Ecto neural progenitor cell (in vitro differentiated cells): Measurements from ENCODE around the gene ST8SIA5.

Experiments used
- DNase-seq: peaks from one replicate; pipeline ENCODE4 v3.0.0-alpha.2; 2018; ENCODE audit warnings: low spot score

ST8SIA5 gene

DNA sequence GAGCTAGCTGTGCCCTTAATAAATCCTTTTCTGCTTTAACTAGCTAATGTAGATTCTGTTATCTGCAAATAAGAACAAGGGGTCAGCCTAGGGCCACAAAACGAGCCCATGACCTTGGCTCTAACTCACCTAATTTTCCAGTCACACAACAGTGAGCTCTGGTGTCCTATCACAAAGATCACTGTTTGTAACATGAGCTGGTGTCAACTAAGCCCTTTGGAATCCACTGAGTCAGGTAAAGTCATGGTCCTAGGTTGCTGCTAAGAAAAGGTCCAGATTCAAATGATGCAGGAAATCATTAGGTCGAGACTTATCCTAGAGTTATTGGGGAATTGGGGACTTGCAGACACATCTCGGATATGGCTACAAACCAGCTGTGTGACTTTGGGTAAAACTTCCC, 49.9 kb downstream of the ST8SIA5 start:
- DNase-seq = no peak

DNA sequence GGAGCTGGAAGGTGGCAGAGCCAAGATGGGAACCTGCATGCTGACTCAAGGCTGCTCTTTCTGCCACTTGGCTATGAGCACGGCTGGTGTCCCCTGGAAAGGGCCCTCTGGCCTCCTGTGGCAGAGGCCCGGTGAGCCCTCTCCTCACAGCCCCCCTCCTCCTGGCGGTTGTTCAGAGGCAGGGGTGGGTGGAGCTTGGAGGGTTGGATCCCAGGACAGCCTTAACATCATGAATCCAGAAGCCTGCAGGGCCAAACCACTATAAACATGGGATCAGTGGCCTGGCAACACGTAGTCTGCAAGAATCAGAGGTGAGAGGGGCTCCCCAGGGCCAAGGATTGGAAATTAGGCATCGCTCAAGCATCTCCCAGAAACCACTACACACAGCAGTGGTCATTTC, 51.3 kb downstream of the ST8SIA5 start:
- DNase-seq = peak; percentile 63

DNA sequence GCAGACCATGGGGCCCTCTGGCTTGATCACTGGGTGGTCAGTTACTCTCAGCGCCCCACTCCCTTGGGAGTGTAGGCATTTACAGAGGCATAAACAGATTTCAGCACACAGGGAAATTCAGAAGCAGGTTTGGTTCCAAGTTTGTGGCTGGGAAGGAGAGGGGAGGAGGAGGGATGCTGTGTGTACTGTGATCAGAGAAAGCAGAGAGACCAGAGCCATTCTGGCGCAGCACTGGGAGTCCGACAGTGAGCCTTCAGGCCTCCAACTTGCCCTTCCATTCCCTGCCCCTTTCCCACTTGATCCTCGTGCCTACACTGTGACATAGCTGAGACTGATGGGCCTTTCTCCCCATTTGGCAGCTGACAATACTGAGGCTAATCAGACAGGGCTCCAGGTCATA, 52.0 kb downstream of the ST8SIA5 start:
- DNase-seq = no peak

DNA sequence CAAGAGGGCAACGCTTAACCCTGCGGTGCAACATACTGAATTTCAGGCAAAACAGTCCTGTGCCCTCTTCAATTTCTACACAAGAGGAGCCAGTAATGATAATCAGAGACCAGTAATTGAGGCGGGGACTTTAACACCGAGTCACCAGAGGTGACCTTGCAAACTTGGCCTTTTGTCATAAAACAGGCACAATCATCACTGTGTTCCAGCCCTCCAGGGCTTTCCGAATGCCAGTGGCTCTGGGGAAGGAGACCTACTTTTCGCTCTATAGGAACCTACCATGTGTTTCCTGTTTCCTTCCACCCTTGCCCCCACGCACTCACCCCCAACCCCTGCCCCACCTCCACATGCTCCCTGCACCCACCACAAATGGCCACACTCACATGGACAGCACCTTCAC, 52.7 kb downstream of the ST8SIA5 start:
- no peak for DNase-seq

DNA sequence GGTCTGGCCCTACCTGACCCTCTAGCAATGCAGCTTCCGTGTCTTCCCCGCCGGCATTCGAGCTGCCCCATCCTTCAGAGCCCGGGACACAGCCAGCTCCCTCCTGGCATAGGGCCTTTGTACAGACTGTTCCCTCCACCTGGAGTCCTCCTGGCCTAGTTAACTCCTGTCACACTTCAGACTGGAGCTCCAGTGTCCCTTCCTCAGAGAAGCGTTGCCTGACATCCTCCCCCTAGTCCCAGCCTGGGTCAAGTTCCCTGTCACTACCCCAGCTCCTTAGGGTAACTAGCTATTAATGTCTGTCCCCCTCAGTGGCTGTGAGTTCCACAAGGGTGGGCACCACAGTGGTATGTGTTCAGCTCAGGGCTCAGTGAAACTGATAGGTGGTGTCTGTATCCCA, 54.4 kb downstream of the ST8SIA5 start:
- DNase-seq = no peak

DNA sequence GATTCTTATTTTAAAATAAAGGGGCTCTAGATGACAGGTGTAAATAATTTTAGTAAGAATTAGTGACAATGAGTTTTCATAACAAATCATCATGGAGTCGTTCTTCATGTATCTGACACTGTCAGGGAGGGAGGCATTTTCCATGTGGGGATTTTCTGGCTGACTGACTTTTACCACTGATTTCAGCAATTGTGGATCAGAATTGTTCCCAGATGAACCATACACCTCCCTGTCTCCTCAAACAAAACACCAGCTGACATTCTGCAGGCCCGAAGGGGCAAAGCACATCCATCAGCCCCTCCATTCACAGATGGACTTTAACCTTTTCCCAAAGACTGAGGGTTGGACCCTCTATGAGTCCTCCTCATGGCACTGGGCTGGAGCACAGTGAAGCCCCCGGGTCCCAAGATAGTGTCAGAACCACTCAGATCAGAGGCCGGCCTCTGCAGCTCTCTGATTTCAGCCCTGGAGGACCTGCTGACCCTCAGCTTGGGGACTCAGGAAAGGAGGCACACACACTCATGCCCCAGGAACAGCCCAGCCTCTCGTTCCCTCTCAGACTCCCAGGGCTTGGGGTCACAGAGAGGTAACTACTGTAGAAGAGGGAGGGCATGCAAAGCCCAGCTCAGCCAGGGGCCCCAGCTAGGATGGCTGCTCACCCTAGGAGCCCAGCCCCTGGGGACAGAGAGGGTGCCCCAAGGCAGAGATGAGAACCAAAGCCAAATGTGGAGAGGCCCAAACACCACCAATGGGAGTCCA, 56.6 kb downstream of the ST8SIA5 start:
- no peak for DNase-seq

DNA sequence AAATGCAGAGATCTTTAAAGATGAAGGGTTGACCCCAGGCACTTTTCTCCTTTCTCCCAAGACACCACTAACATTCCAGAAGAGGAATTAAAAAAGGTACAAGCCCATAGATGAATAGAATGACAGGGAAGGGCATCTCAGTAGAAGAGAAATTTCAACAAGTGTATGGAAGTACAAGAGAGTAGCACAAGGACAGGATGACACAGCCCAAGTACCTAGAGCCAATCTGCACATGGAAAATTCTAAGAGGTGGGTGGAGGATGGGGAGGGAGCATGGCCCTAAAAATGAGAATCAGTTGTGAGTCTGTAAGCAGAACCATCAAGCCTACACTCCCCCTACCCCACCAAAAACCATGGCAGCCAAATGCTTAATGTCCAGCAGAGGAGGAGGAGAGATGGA, 60.2 kb downstream of the ST8SIA5 start:
- no peak for DNase-seq

DNA sequence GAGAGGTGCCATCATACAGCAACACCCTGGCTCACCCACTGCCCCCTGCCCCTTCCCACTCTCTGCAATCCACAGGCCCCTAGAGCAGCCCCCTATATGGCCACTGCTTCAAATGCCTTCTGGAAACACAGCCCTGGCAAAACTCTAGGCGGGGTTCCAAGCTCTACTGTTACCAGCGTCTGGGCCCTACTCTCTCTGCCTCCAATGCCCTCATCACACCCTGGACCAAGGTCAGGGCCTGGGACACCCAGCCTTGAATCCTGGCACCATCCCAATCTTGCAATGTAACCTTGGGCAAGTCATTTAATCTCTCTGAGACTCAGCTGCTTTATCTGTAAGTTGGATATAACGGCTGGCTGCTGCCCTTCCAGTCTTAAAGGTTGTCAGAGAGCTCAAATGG, 60.6 kb downstream of the ST8SIA5 start:
- DNase-seq = no peak

DNA sequence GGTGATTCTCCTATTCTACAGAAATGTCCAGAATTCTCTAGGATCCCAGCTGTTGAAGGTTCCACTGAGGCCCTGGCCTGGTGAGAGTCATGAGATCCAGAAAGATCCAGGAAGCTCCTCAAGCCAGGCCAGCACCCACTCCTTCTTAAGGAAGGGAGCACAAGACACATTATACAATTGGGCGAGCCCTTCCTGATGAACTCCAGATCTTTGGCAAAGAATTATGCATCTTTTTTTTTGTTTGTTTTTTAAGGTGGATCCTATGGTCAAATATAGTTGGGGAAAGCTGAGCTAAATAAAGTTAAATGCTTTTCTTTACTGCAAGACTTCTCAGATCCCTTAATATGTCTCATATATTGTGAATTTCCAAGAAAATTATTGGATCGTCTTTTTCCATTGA, 62.9 kb downstream of the ST8SIA5 start:
- no peak for DNase-seq

DNA sequence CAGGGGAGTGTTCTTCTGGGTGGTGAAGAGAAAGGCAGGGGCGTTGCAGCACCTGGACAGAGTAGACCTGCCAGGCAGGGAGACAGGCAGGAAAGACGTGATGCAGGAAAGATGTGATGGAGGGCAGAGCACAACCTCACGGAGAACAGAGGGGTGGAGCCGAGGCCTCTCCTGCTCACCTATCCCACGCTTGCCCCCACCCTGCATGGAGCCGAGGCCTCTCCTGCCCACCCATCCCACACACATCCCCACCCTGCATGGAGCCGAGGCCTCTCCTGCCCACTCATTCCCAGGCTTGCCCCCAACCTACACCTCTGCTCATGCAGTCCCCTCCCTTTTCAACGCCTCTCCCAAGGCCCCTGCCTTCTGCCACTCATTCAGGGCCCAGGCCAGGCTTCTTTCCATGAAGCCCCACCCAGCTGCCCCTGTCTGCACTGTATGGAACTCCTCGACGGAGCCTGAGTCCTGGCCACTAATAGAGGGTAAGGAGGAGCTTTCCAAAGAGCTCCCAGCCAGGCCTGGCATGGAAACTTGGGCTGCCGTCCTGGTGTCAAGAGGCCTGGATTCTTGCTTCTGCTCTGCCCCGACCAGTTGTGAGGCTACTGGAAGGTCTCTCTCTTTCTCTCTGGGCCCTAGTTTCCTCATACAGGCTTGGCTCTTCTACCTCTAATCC, 67.9 kb downstream of the ST8SIA5 start:
- no peak for DNase-seq

DNA sequence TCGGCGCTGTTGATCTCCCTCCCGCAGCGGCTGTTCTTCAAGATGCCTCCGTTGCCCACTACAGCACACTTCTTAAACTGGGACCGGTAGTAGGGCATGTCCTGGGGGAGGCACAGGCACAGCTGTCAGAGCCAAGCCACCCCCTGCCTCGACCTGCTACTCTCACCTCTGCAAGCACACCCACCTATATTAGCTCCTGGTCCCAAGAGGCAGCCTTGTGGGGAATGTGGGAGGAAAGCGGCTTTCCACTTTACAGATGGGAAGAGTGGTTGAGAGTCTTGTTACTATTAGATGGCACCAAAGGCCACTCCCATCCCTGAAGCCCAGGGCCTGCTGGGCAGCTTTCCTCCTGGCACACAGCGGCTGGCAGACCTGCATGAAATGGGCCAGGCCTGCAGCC, 70.7 kb downstream of the ST8SIA5 start:
- no peak for DNase-seq

DNA sequence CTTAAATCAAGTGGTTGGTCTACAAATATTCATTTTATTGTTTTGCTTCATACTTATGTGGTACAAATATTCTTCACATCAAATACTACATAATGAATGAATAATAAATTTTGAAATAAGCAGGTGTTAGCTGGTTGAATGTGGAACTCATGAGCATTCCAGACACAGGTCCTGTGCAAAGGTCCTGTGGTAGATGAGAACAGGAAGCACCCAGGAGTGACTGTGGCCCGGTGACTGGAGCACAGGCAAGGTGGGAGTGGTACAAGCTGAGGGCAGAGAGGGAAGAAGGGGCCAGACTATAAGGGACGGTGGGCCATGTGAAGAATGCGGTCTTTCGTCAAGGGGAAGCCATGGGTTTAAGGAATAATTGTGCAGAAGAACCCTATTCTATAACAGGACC, 73.6 kb downstream of the ST8SIA5 start:
- DNase-seq = no peak

DNA sequence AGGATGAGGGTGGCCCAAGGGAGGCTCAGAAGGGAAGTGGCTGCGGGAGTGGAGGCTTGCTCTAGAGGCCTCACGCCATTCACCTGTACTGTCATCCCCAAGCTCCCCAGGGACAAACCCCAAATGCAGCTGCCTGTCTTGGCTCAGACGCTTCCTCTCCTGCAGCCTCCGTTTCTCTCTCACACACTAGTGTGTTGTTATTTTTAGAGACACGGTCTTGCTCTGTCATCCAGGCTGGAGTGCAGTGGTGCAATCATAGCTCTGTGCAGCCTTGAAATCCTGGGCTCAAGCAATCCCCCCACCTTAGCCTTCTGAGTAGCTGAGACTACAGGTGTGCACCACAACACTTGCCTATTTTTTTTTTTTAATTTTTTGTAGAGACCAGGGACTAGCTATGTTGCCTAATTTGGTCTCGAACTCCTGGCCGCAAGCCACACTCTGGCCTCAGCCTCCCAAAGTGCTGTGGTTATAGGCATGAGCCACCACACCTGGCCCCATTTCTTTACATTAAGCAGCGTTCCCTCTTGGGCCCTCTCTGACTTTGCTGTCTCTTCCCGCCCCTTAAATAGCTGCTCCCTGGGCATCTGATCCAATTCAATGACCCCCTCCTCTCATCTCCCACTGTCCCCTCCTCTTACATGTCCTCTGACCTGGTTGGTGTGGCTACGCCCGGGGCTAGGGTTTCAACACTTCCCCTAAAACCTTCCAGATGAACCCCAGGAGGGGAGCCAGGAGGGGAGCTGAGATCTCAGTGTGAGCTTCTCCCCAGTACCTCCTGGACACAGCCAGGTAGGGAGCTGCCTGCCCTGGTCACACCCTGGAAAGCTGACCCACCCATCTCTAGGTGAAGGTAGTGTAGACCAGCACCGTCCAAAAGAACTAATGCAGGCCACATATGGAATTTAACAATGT, 75.8 kb downstream of the ST8SIA5 start:
- no peak for DNase-seq

DNA sequence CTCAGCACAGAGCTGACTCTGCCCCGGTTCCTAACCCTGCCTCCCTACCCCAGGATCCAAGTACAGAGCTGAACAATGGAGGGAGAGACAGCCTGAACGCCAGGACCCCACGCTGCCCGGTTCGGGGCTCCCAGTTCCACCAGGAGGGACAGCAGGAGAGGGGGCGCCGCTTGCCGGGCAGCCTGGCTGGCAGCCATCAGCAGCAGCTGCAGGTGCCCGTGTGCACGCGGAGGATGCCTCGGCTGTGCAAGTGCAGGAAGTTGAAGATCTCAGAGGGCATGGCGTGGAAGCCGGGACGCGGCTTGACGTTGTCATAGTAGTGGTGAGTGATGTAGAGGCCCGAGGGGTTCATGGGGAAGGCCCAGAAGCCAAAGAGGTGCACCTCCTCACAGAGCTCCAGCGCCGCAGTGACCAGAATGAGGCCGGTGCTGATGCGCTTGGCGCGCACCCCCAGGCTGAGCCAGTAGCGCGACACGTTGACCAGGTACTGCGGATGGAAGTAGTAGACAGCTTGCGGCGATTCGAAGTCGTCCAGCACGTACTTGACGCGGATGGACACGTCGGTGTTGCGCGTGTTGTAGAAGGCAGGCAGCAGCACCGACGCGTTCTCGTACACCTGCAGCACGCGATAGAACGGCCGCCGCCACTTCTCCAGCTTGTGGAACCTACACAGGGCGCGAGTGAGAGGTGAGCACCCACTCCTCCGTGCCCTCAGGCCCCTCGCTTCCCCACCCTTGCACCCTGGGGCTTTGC, 76.8 kb downstream of the ST8SIA5 start:
- no peak for DNase-seq

DNA sequence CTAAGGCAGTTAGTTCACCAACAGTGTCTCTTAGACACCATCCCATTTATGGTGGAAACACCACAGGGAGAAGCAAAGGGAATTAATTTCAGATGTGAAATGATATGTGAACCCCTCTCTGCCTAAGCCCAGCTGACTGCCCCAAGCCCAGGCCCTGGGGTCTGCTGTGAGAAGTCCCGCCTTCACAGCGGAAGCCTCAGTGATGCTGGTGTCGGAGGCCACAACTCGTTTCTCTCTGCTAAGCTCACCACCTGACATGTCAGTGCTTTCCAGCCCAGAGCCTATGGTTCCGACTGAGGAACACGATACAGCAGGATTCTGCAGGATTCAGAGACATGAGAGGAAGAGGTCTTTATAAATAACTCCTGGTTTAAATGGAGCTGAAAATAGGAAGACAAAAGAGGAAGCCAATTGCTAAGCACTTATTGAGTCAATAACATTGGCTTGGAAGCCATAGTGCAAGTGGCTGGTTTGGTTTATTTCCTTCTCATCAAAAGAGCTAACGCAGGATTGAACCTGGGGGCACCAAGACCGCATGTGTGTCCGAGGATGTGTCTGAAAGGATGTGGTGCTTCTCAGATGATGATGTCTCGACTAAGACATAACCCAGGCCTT, 78.0 kb downstream of the ST8SIA5 start:
- no peak for DNase-seq

DNA sequence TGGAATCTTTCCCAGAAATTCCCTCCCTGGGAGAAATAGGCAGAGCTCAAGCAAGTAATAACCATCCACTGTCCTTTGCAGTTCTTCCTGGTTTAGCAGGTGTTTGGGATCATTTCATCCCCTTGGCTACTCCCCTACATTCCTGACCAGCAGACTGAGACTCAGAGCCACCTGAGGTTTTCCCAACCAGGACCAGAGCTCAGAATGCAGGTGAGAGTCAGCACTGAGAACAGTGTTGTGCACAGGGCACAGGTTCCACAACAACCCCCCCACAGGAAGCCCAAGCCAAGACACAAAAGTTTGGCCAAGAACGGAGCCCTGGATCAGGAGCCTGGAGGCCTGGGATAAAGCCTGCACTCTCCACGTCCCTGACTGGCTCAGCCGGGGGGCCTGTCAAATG, 78.8 kb downstream of the ST8SIA5 start:
- no peak for DNase-seq

DNA sequence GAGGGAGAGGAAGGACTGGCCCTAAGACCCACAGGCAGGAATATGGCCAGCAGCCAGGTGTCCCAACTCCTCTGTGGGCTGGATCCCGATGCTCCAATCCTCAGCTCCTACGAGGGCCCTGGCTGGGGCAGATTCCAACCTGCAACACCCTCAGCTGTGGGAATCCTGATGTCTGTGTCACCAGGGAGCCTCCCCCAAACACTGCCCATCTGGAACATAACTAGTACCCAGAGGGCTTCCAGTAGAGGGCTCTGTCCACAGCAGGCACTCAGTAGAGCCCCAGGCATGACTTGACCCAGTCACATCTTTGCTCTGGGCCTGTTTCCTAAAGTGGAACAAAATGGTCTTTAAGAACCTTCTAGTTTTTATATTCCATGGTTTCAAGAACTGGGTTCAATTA, 79.2 kb downstream of the ST8SIA5 start:
- DNase-seq = no peak

DNA sequence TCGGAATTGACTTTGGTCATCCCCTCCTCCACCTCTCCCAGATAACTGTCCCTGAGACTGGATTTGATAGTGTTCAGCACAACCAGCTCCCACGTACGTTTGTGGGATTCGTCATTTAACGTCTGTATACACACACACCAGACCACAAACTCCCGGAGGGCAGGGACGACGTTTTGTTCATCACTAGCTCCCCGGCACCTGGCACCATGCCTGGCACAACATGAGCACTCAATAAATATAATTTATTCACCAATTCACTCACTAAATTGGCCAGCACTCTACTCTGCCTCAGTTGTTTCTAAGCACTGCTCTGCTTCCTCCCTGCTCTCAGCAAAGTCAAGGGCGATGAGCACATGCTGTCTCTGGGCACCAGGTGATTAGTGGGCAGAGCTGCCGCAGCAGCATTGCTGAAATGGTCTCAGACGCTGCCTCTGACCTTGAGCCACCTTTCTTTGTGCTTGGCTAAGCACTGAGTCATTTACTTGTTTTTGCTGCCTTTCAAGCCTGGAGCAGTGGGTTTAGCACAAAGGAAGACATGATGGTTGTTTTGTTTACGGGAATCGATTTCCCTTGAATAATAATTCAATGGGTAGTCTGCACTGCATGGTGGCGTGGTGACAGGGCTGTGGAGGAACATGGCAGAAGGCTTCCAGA, 80.5 kb downstream of the ST8SIA5 start:
- no peak for DNase-seq

DNA sequence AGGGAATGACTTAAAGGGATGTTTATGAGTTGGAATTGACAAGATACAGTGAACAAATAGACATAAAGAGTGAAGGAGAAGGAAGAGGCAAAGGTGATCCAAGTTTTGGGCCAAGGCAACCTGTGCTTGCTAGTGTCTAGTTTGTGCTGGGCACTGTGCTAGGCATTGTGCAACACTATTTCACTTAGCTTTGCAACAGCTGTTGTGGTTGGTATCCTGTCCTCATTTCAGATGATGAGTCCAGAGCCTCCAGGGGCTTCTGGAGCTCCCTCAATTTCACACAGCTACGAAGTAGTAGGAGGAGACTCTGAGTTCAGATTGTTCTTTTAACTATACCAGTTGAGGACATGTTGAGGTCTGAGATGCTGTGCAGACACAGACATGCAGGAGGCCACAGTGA, 81.7 kb downstream of the ST8SIA5 start:
- no peak for DNase-seq

DNA sequence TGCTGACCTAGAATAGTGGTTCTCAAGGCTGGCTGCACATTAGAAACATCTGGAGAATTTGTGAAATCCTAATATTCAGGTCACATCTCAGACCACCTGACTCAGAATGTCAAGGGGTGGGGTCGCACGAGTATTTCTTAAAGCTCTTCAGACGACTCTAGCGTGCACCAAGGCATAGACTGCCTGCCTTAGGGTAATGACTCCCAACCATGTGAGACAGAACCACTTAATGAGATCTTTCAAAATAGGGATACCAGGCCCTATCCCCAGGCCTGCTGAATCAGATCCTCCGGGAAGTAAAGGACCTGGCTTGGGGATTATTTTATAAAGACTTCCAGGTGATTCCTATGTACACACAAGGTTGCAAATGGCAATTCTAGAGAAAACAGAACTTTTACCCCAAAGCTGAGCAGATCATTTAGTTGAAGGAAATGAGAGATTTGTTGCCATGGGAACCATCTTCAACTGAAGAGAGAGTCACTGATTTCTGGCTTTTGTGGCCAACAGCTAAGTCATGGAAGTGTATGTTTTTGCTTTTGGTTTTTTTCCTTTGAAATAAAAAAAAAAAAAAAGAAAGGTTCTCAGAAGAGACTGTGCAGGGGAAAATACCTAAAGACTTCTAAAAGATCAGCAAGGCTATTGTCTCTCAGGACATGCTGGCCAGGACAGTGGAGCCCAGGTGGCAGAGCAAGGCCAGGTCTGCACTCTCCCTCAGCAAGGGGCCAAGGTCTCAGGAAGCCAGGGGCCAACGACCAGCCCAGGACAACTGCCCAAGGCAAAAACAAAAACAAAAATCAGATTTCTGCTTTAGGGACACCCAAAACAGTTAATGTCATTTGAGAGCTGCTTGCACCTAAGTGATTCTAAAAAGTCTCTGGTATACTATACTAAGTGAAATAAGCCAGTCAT, 84.5 kb downstream of the ST8SIA5 start:
- DNase-seq = no peak
